Upper lobe of left lung (tissue), 6 donors: Measurements from ENCODE around the gene TBC1D8. TPM values are rescaled to one million over a fixed set of nuclear protein-coding genes. Genes with fewer than 3 reads are reported as not detected.

Experiments
- ATAC-seq, 2 donors: fragments of 200-7000 bp; cut with Tn5 transposase; one replicate each; pipeline ENCODE4 v1.9.1; 2022; ENCODE audit warnings: mild to moderate bottlenecking in 2 of 2, moderate library complexity in 2 of 2; ENCODE audit not compliant: low FRiP score in 2 of 2
- DNase-seq, 2 donors: peaks; one replicate each; pipeline ENCODE4 v3.0.0-alpha.2; 2019 to 2020
- H3K27ac ChIP-seq, 4 donors: fragments of 200-600 bp; sonication (generic); one replicate each; pipeline ENCODE4 v1.5.1; 2016 to 2019
- H3K27me3 ChIP-seq, 4 donors: fragments of 200-600 bp; sonication (generic); one replicate each; pipeline ENCODE4 v1.5.1; 2017 to 2019
- H3K36me3 ChIP-seq, 4 donors: fragments of 200-600 bp; sonication (generic); one replicate each; pipeline ENCODE4 v1.5.1; 2016 to 2019
- H3K4me1 ChIP-seq, 4 donors: fragments of 200-600 bp; sonication (generic); one replicate each; pipeline ENCODE4 v1.5.1; 2018 to 2019
- H3K4me3 ChIP-seq, 4 donors: fragments of 200-600 bp; sonication (generic); one replicate each; pipeline ENCODE4 v1.5.1; 2017 to 2019; ENCODE audit warnings: mild to moderate bottlenecking in 2 of 4, moderate library complexity in 1 of 4
- H3K9me3 ChIP-seq, 4 donors: fragments of 200-600 bp; sonication (generic); one replicate each; pipeline ENCODE4 v1.5.1; 2018 to 2019
- EP300 ChIP-seq, 4 donors: sonication (generic); formaldehyde crosslinking; IDR thresholded peaks; one replicate each; pipeline ENCODE4 v1.5.1; 2017; ENCODE audit warnings: antibody characterized with exemption in 4 of 4, control low read depth in 2 of 4
- POLR2A ChIP-seq, 4 donors: fragments of 450-650 bp; IDR thresholded peaks; one replicate each; pipeline ENCODE4 v1.5.1; 2016 to 2017; ENCODE audit warnings: antibody characterized with exemption in 4 of 4, mild to moderate bottlenecking in 2 of 4
- POLR2AphosphoS5 ChIP-seq, 2 donors: sonication (generic); formaldehyde crosslinking; IDR thresholded peaks; one replicate each; pipeline ENCODE4 v1.5.1; 2017; ENCODE audit warnings: antibody characterized with exemption in 2 of 2
- WGBS, 2 donors: methylation state at CpG; one replicate each; pipeline ENCODE4 v1.1.5; 2017 to 2018; 5-methylcytosine and 5-hydroxymethylcytosine counted together
- total RNA-seq, 6 donors: library from RNA; depleted of rRNA in 4 of 6; stranded (reverse); fragments of >200 nt in 4 of 6; gene quantifications; one replicate each; pipeline versions ENCODE4 v1.1.0 to v1.2.1, GENCODE V29; 2016 to 2021
- TF ChIP-seq, protein P1 (sequence below), 6 experiments: fragments of 450-650 bp in 4 of 6; fragments of 200-600 bp in 2 of 6; sonication (generic) in 2 of 6; IDR thresholded peaks; one replicate each; pipeline ENCODE4 v1.5.1; 2016 to 2019; ENCODE audit warnings: antibody characterized with exemption in 6 of 6
- donor health status: DM: no; HTN: no; CAD: no; lungs with moderate emphysema.
- donor health status: DM: no; HTN: yes; CAD: no; lungs with severe emphysema.

TBC1D8 gene
- total RNA-seq, result 100 to 1,000 TPM in 1 of 6 donors, 10 to 100 TPM in 5; 21.0 to 133 (median 56.8) TPM

DNA sequence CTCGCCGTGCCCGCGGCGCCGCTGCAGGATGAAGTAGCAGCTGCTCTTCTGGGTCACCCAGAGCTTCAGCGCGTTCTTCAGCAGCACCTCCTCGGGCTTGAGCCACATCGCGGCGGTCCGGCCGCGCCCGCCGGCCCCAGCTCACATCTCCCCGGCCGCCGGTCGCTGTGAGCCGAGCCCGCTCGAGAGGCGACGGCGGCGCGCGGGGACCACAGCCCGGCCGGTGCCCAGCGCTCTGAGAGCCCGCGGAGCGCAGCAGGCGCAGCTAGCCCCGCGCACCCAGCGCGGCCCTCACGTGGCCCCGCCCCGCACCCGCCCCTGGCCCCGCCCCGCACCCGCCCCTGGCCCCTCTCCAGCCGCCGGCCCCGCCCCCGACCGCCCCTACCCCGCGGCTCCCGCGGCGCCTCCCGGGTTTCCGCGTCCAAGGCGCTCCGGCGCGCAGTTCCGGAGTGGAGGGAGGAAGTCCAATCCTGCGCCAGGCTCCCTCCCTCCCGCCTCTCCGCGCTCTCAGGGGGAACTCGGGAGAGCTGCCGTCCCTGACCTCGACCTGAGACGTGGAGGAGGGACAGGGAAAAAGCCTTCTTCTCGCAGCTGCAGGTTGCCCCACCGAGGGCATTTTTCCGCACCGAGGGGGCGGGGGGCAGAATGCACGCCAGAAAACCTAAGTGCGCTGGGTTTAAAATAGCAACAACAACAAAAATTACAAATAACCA, at the start of gene TBC1D8:
TSS of gene TBC1D8 (minus strand) at position 237 of the 713 bp plus-strand sequence. CDS start at position 108, 129 bp downstream.
- DNase-seq (peak; percentile 90 to 96), ATAC-seq (peak; percentile 93 to 94)
- Histone ChIP-seq H3K4me1 (peaks cover 21 to 37% (median 28%) of the 10 kb centered on the region in 4 donors), H3K4me3 (peak within 1 kb of the TSS; percentile 79 to 97 (median 88)), H3K27me3 (no peaks in the 10 kb centered on the region), H3K9me3 (no peaks in the 10 kb centered on the region), H3K36me3 (no peaks in the 10 kb centered on the region), H3K27ac (peak within 1 kb of the TSS; percentile 82 to 94 (median 84))
- WGBS, 2 donors, result 0% methylated on average over 7 to 46 of the region's 81 CpGs
- TF ChIP-seq, protein P1, sequence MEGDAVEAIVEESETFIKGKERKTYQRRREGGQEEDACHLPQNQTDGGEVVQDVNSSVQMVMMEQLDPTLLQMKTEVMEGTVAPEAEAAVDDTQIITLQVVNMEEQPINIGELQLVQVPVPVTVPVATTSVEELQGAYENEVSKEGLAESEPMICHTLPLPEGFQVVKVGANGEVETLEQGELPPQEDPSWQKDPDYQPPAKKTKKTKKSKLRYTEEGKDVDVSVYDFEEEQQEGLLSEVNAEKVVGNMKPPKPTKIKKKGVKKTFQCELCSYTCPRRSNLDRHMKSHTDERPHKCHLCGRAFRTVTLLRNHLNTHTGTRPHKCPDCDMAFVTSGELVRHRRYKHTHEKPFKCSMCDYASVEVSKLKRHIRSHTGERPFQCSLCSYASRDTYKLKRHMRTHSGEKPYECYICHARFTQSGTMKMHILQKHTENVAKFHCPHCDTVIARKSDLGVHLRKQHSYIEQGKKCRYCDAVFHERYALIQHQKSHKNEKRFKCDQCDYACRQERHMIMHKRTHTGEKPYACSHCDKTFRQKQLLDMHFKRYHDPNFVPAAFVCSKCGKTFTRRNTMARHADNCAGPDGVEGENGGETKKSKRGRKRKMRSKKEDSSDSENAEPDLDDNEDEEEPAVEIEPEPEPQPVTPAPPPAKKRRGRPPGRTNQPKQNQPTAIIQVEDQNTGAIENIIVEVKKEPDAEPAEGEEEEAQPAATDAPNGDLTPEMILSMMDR (IDR thresholded peaks at IDR 0.05), result no peak
- TF ChIP-seq POLR2AphosphoS5 (IDR thresholded peaks at IDR 0.05) (peak; percentile 49 to 69), EP300 (IDR thresholded peaks at IDR 0.05) (no peak), POLR2A (IDR thresholded peaks at IDR 0.05) (peak in 3 of 4 donors; percentile 56 to 93 (median 78))

DNA sequence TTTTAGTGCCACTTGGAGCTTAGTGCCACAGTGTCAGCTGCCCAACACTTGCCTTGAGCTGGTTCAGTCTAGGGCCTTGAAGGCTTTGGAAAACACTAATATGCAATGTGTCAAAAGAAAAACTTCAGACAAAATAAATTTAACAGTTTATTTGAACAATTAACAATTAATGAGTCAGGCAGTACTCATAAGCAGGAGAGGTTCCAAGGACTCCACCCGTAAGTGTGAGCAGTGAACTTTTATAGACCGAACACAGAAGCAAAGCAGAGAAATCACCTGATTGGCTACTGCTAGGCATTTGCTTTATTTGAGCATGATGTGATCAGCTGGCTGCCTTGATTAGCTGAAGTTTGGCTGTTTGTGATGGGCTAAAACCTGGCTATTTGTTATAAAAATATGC, 49.5 kb upstream of the TBC1D8 start:
- H3K4me3 ChIP-seq, result no peak overlapping the region
- 49 to 58% methylated on average over 2 of the region's 2 CpGs for WGBS, 2 donors
- ATAC-seq (no peak), DNase-seq (no peak)
- no peak overlapping the region for H3K27ac ChIP-seq
- H3K4me1 ChIP-seq, result peaks cover 0 to 4% (median 1%) of the 10 kb centered on the region in 4 donors
- no peaks in the 10 kb centered on the region for H3K27me3 ChIP-seq
- H3K36me3 ChIP-seq, result no peaks in the 10 kb centered on the region
- no peak for TF ChIP-seq POLR2A (IDR thresholded peaks at IDR 0.05)
- TF ChIP-seq EP300 (IDR thresholded peaks at IDR 0.05), result no peak
- TF ChIP-seq, protein P1 (IDR thresholded peaks at IDR 0.05), result no peak
- no peak for TF ChIP-seq POLR2AphosphoS5 (IDR thresholded peaks at IDR 0.05)
- H3K9me3 ChIP-seq, result no peaks in the 10 kb centered on the region

DNA sequence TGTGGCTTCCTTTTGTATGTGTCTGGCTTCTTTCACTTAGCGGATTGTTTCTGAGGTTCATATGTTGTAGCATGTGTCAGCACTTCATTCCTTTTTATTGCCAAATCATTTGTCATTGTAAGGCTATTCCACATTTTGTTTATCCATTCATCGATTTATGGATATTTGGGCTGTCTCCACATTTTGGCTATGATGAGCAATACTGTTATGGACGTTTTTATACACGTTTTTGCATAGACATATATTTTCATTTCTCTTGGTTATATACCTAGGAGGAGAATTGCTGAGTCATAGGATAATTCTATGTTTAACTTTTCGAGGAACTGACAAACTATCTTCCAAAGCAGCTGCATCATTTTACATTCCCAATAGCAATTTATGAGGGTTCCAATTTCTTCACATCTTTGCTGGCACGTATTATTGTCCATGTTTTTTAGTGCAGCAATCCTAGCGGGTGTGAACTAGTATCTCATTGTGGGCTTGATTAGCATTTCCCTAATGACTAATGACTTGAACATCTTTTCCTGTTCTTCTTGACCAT, 48.1 kb upstream of the TBC1D8 start:
- 53 to 59% methylated on average over 7 of the region's 7 CpGs for WGBS, 2 donors
- Histone ChIP-seq H3K4me3 (no peak overlapping the region), H3K4me1 (peaks cover 0 to 4% (median 0%) of the 10 kb centered on the region in 4 donors), H3K27me3 (no peaks in the 10 kb centered on the region), H3K27ac (no peak overlapping the region), H3K9me3 (no peaks in the 10 kb centered on the region), H3K36me3 (no peaks in the 10 kb centered on the region)
- DNase-seq, result no peak
- no peak for ATAC-seq
- TF ChIP-seq, protein P1 (IDR thresholded peaks at IDR 0.05), result no peak
- TF ChIP-seq EP300 (IDR thresholded peaks at IDR 0.05), result no peak
- no peak for TF ChIP-seq POLR2A (IDR thresholded peaks at IDR 0.05)
- TF ChIP-seq POLR2AphosphoS5 (IDR thresholded peaks at IDR 0.05), result no peak

DNA sequence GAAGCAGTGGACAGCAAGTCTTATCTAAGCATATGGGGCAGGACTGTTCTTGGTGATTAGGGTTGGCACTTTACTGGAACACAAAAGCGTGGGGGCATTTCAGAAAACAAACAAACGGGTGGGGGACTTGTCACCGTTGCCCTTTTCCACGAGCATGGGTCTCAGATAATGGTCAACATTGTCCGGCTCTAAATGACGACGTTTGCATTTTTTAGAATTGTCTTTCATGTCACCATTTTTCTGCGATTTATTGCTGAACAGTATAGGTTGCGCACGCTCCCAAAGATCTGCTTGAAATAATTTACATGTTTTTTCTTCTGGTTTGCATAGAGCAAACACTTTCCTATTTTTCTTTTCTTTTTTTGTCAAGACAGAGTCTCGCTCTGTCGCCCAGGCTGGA, 46.6 kb upstream of the TBC1D8 start:
- Histone ChIP-seq H3K27me3 (no peaks in the 10 kb centered on the region), H3K4me1 (peaks cover 0 to 4% (median 0%) of the 10 kb centered on the region in 4 donors), H3K4me3 (no peak overlapping the region), H3K27ac (no peak overlapping the region), H3K9me3 (no peaks in the 10 kb centered on the region), H3K36me3 (no peaks in the 10 kb centered on the region)
- 90 to 96% methylated on average over 12 of the region's 12 CpGs for WGBS, 2 donors
- no peak for ATAC-seq
- TF ChIP-seq POLR2A (IDR thresholded peaks at IDR 0.05) (no peak), EP300 (IDR thresholded peaks at IDR 0.05) (no peak), POLR2AphosphoS5 (IDR thresholded peaks at IDR 0.05) (no peak)
- TF ChIP-seq, protein P1 (IDR thresholded peaks at IDR 0.05), result no peak
- DNase-seq, result no peak
